ENCODE measurements around the gene NDC80.

The NDC80 gene

GRCh38 chr18:2559249-2559648 is 12.1 kb upstream of the NDC80 start:
- DNase-seq: no peak

- DNase-seq: no peak
These were observed 7.0 kb upstream of the NDC80 start for GRCh38 chr18:2564373-2564772.

- DNase-seq: no peak
These were observed 3.2 kb upstream of the NDC80 start for GRCh38 chr18:2568129-2568528.

GRCh38 chr18:2568605-2569004 is 2.8 kb upstream of the NDC80 start:
- DNase-seq: no peak

- DNase-seq: no peak
These were observed 1.8 kb upstream of the NDC80 start for GRCh38 chr18:2569338-2570207.

GRCh38 chr18:2570772-2571199 is 571 bp upstream of the NDC80 start:
- peak; percentile 67 to 73 for DNase-seq

- peak in 1 of 2 donors; percentile 30 for DNase-seq
These were observed 813 bp downstream of the NDC80 start for GRCh38 chr18:2572171-2572569.

GRCh38 chr18:2572892-2573291 is 1.5 kb downstream of the NDC80 start:
- DNase-seq: no peak

GRCh38 chr18:2573408-2573807 is 2.1 kb downstream of the NDC80 start:
- no peak for DNase-seq

- DNase-seq: no peak
These were observed 16.4 kb downstream of the NDC80 start for GRCh38 chr18:2587788-2588187.

GRCh38 chr18:2588666-2589344 is 17.4 kb downstream of the NDC80 start:
- no peak for DNase-seq

- no peak for DNase-seq
These were observed 18.1 kb downstream of the NDC80 start for GRCh38 chr18:2589345-2590068.

GRCh38 chr18:2590303-2590702 is 18.9 kb downstream of the NDC80 start:
- no peak for DNase-seq

GRCh38 chr18:2597639-2598038 is 26.3 kb downstream of the NDC80 start:
- DNase-seq: peak in 1 of 2 donors; percentile 29

GRCh38 chr18:2602844-2603243 is 31.5 kb downstream of the NDC80 start:
- DNase-seq: no peak

- peak in 1 of 2 donors; percentile 31 for DNase-seq
These were observed 35.0 kb downstream of the NDC80 start for GRCh38 chr18:2606335-2606734.

- no peak for DNase-seq
These were observed 38.2 kb downstream of the NDC80 start for GRCh38 chr18:2609604-2610003.

GRCh38 chr18:2610549-2610948 is 39.2 kb downstream of the NDC80 start:
- no peak for DNase-seq

GRCh38 chr18:2612996-2613395 is 41.6 kb downstream of the NDC80 start:
- no peak for DNase-seq

- no peak for DNase-seq
These were observed 46.1 kb downstream of the NDC80 start for GRCh38 chr18:2617401-2617998.

GRCh38 chr18:2618009-2618408 is 46.7 kb downstream of the NDC80 start:
- DNase-seq: no peak

GRCh38 chr18:2625217-2625616 is 53.9 kb downstream of the NDC80 start:
- no peak for DNase-seq

- DNase-seq: peak in 1 of 2 donors; percentile 7
These were observed 56.5 kb downstream of the NDC80 start for GRCh38 chr18:2627821-2628276.
